Activated CD4-positive, alpha-beta T cell treated with anti-CD3 and anti-CD28 coated beads, Interleukin-2, amount 50 U/mL, for 1 hour (primary cell): ENCODE measurements around the gene CERKL.

Experiments used
- DNase-seq: peaks from one replicate; pipeline ENCODE4 v3.0.0-alpha.2; 2020

CERKL gene

DNA sequence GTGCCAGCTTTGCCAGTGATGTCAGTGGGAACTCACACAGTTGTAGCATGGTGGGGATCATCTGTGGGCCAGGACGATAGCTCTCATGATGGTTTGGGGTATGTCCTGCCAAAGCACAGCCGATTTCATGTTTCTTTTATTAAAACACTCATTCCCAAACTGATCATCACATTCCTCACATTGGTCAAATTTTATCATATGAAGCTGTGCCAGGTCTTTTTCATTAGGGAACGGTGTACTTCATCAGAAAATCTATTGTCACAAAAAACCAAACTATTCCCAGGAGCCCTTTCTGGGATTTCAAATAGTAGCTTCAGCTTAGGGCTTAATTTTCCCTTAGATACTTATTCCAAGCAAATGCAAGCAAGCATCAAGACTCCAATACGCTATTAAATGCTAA is 157.7 kb downstream of the CERKL start:
- no peak for DNase-seq
